Measurements from ENCODE around the gene CACNA1C. TPM values are rescaled to one million over a fixed set of nuclear protein-coding genes. Genes with fewer than 3 reads are reported as not detected.

The CACNA1C gene
- polyA plus RNA-seq, 1 of the 3 experiments (the other 2 are of a cell fraction): 1.5 TPM

DNA sequence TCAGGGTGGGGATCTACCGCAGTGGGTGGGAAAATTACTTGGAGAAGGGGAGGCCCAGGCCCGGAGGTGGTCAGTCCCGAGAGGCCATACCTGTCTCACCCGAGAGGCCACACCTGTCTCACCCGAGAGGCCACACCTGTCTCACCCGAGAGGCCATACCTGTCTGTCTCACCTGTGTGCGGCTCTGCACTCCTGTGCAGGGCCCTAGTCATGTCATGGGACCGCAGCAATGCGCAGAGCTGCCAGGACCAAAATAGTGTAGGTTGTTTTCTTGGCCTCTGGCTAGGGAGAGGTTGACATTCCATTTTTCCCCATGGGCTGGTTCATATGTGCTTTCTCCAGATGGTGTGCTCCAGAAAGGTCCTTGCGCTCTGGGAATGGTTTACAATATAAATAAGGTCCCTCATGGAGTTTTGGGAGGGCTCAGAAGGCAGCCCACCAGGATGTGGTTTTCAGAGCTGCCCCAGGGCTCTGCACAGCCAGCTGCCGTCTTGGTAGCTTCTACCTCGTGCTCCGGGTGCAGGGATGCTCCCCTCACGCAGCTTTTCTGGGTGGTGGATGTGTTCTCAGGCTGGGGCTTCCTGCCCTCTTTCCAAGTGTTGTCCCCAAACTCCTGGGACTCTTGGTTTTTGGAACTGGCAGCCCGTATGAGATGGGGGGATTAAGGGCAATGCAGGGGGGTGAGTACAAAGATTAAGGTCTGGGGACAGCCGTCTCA is 58.2 kb downstream of the CACNA1C start (continued):
- no peak for TF ChIP-seq SMC3 (IDR thresholded peaks at IDR 0.05; ENCODE audit: low read depth, low read length)
- TF ChIP-seq GABPA (IDR thresholded peaks at IDR 0.05; ENCODE audit: low read depth): no peak
- no peak for TF ChIP-seq ELF1 (IDR thresholded peaks at IDR 0.05)

GRCh38 chr12:2111826-2112225 is 59.0 kb downstream of the CACNA1C start:
- no peaks in the 10 kb centered on the region for H3K9me3 ChIP-seq
- no peak for DNase-seq
- ChIA-PET POLR2A (no interaction called here), CTCF (interaction anchor here (1.2 kb wide), 1 partner anchor 52 kb away, joined by 3 read pairs; no protein-coding TSS in a partner anchor)
- no peak overlapping the region for H3K27ac ChIP-seq (ENCODE audit: low read depth in 2 of 2, low read length in 1 of 2)
- peaks cover 0 to 14% of the 10 kb centered on the region in 2 experiments; a peak in 1 of 4 replicates for H3K4me1 ChIP-seq (ENCODE audit: control insufficient read depth in 1 of 2, insufficient read depth in 2 of 2, low read depth in 1 of 2, low read length in 1 of 2)
- no peaks in the 10 kb centered on the region for H3K9me2 ChIP-seq
- H3K4me2 ChIP-seq: no peak overlapping the region
- no peaks in the 10 kb centered on the region for H3F3A ChIP-seq (replicated peaks; ENCODE audit: insufficient read depth)
- TF ChIP-seq RFX5 (IDR thresholded peaks at IDR 0.05; ENCODE audit: low read length): no peak
- TF ChIP-seq MEF2A (IDR thresholded peaks at IDR 0.05; ENCODE audit: borderline replicate concordance, low read depth): no peak
- TF ChIP-seq, protein P1, sequence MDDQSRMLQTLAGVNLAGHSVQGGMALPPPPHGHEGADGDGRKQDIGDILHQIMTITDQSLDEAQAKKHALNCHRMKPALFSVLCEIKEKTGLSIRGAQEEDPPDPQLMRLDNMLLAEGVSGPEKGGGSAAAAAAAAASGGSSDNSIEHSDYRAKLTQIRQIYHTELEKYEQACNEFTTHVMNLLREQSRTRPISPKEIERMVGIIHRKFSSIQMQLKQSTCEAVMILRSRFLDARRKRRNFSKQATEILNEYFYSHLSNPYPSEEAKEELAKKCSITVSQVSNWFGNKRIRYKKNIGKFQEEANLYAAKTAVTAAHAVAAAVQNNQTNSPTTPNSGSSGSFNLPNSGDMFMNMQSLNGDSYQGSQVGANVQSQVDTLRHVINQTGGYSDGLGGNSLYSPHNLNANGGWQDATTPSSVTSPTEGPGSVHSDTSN (IDR thresholded peaks at IDR 0.05): no peak
- TF ChIP-seq RAD21 (IDR thresholded peaks at IDR 0.05; ENCODE audit: low read length): no peak
- peaks cover 5% of the 10 kb centered on the region; the same call in 1 of the 2 replicates for H4K20me1 ChIP-seq (ENCODE audit: insufficient read depth)
- H2AFZ ChIP-seq (ENCODE audit: low read depth): no peak overlapping the region
- no peaks in the 10 kb centered on the region for H3K27me3 ChIP-seq (ENCODE audit: insufficient read depth)
- H3K9ac ChIP-seq: no peak overlapping the region
- H3K4me3 ChIP-seq (ENCODE audit: low read depth in 2 of 2, low read length in 1 of 2): no peak overlapping the region
- no peaks in the 10 kb centered on the region for H3K79me2 ChIP-seq (ENCODE audit: insufficient read depth)
- no peaks in the 10 kb centered on the region for H3K36me3 ChIP-seq (replicated peaks in 1 of 2; ENCODE audit: control insufficient read depth in 1 of 2, insufficient read depth in 2 of 2, low read length in 1 of 2)
- 72% methylated on average over 10 of the region's 13 CpGs for WGBS (ENCODE audit: low lambda C conversion rate)

DNA sequence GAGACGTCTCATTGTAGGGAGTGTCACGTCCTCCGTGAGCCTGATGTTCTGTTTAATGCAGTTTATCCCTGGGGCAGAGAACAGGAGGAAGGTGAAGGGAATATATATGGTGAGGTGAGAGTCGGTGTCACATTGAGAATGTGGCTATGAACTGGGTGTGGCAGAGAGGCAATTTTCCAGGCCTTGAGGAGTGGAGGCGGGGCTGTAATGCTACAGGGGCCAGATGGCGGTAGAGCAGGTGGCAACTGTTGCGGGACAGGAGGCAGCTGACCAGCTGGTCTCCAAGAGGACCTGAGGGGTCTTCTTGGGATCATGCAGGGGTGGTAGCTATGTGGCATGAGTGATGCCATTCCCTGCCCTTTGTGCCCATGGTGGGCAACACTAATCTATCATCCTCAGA is 59.6 kb downstream of the CACNA1C start:
- Histone ChIP-seq H3K4me1 (ENCODE audit: control insufficient read depth in 1 of 2, insufficient read depth in 2 of 2, low read depth in 1 of 2, low read length in 1 of 2) (peaks cover 0 to 14% of the 10 kb centered on the region in 2 experiments; a peak in 1 of 4 replicates), H4K20me1 (ENCODE audit: insufficient read depth) (peaks cover 5% of the 10 kb centered on the region; the same call in 1 of the 2 replicates), H3K4me2 (no peak overlapping the region), H3K27ac (ENCODE audit: low read depth in 2 of 2, low read length in 1 of 2) (no peak overlapping the region), H3K79me2 (ENCODE audit: insufficient read depth) (no peaks in the 10 kb centered on the region), H3F3A (replicated peaks; ENCODE audit: insufficient read depth) (no peaks in the 10 kb centered on the region), H3K9me2 (no peaks in the 10 kb centered on the region), H2AFZ (ENCODE audit: low read depth) (no peak overlapping the region), H3K9me3 (no peaks in the 10 kb centered on the region), H3K9ac (no peak overlapping the region), H3K4me3 (ENCODE audit: low read depth in 2 of 2, low read length in 1 of 2) (no peak overlapping the region), H3K36me3 (replicated peaks in 1 of 2; ENCODE audit: control insufficient read depth in 1 of 2, insufficient read depth in 2 of 2, low read length in 1 of 2) (no peaks in the 10 kb centered on the region), H3K27me3 (ENCODE audit: insufficient read depth) (no peaks in the 10 kb centered on the region)
- no peak for DNase-seq
- 80% methylated on average over 7 of the region's 7 CpGs for WGBS (ENCODE audit: low lambda C conversion rate)
- TF ChIP-seq CHD2 (IDR thresholded peaks at IDR 0.05; ENCODE audit: low read length, partially characterized antibody): no peak
- no peak for TF ChIP-seq ZBTB33 (IDR thresholded peaks at IDR 0.05; ENCODE audit: borderline replicate concordance, low read depth)
- no peak for TF ChIP-seq TCF12 (IDR thresholded peaks at IDR 0.05)
- TF ChIP-seq NRF1 (IDR thresholded peaks at IDR 0.05; ENCODE audit: low read depth, low read length): no peak
- TF ChIP-seq FOXM1 (IDR thresholded peaks at IDR 0.05; ENCODE audit: low read depth): no peak
- no peak for TF ChIP-seq MXI1 (IDR thresholded peaks at IDR 0.05; ENCODE audit: low read depth, low read length)
- TF ChIP-seq, protein P1 (IDR thresholded peaks at IDR 0.05): no peak
- no peak for TF ChIP-seq FOSL2 (IDR thresholded peaks at IDR 0.05; ENCODE audit: borderline replicate concordance, low read depth)
- TF ChIP-seq SMC3 (IDR thresholded peaks at IDR 0.05; ENCODE audit: low read depth, low read length): no peak
- ChIA-PET CTCF (no interaction called here), POLR2A (no interaction called here)
